KMS-11 (cell line): ENCODE results near the gene CRYBB1.

ENCODE experiments used
- H2AFZ ChIP-seq: fragments of 200-600 bp; sonication (generic); 2 replicates; pipeline ENCODE4 v1.6.1; 2016; ENCODE audit warnings: antibody characterized with exemption, mixed run types, low read depth
- H3K27ac ChIP-seq: fragments of 200-600 bp; sonication (generic); 2 replicates; pipeline ENCODE4 v1.6.1; 2016; ENCODE audit warnings: mild to moderate bottlenecking, mixed run types
- H3K27me3 ChIP-seq: fragments of 200-600 bp; sonication (generic); 2 replicates; pipeline ENCODE4 v1.6.1; 2017; ENCODE audit warnings: mild to moderate bottlenecking, low read depth, mixed run types, moderate library complexity; ENCODE audit not compliant: insufficient read depth
- H3K36me3 ChIP-seq: fragments of 200-600 bp; sonication (generic); 2 replicates; pipeline ENCODE4 v1.6.1; 2017; ENCODE audit warnings: mild to moderate bottlenecking, mixed run types; ENCODE audit not compliant: insufficient read depth
- H3K4me1 ChIP-seq: fragments of 200-600 bp; sonication (generic); 2 replicates; pipeline ENCODE4 v1.6.1; 2016; ENCODE audit warnings: mild to moderate bottlenecking, low read depth, mixed run types; ENCODE audit not compliant: poor library complexity, severe bottlenecking
- H3K4me2 ChIP-seq: fragments of 200-600 bp; sonication (generic); 2 replicates; pipeline ENCODE4 v1.7.0; 2016; ENCODE audit warnings: mild to moderate bottlenecking, mixed run types
- H3K4me3 ChIP-seq: fragments of 200-600 bp; sonication (generic); IDR thresholded peaks from 2 replicates; pipeline ENCODE4 v1.6.1; 2017; ENCODE audit warnings: low read depth, low read length, mixed read lengths; ENCODE audit not compliant: insufficient read depth
- H3K79me2 ChIP-seq: fragments of 200-600 bp; sonication (generic); 2 replicates; pipeline ENCODE4 v1.6.1; 2016; ENCODE audit warnings: low read depth, mixed run types; ENCODE audit not compliant: insufficient read depth
- H3K9ac ChIP-seq: fragments of 200-600 bp; sonication (generic); 2 replicates; pipeline ENCODE4 v1.6.1; 2016; ENCODE audit warnings: mild to moderate bottlenecking, mixed run types
- H4K20me1 ChIP-seq: fragments of 200-600 bp; sonication (generic); 2 replicates; pipeline ENCODE4 v1.6.1; 2016; ENCODE audit warnings: mild to moderate bottlenecking, mixed run types; ENCODE audit not compliant: insufficient read depth
- TF ChIP-seq, protein P1 (sequence below): fragments of 200-600 bp; sonication (generic); conservative IDR thresholded peaks from 2 replicates; pipeline ENCODE4 v1.6.1; 2017; ENCODE audit warnings: low read depth, mild to moderate bottlenecking, antibody characterized with exemption, low read length, moderate library complexity, mixed read lengths

Gene CRYBB1

DNA sequence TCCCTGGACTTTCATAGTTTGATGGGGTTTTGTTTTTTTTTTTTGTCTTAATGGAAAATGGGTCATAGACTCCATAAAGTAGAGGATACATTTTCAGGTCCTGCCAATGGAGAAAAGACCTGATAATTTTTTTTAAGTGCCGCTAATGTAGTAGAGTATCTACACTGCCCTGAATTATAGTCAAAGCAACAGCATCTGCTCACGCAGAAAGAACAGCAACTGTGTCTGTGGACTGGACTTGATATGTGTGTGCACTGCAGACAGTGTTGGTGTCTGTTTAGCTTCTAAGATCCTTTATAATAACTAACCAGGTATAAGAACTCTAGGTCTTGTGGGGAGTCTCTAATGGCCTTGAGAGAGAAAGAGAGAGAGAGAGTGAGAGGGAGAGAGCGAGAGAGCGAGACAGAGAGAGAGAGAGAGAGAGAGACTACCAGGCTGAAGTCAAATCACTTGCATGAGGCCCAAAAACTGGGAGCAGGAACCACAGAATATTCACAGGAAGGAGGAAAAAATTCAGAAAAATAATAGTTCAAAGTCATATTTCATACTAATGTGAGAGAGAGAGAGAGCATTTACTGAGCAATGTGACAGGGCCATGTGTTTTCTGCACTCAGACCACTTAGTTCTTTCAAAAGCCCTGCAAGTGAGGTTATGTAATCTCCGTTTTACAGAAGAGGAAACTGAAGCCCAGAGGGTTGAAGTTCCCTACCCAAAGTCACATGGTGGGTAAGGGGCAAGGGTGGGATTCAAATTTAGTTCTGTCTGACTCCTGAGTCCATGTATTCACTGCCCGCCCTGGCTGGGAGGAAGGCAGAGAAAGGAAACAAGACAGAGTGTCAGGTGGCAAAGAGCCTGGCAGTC, 30.9 kb upstream of the CRYBB1 start:
- Histone ChIP-seq H3K4me2 (peak overlapping the region; percentile 69), H3K4me3 (no peak overlapping the region), H3K4me1 (peaks cover 76% of the 10 kb centered on the region), H3K36me3 (no peaks in the 10 kb centered on the region), H2AFZ (peak overlapping the region; percentile 39; the same call in 1 of the 2 replicates), H3K9ac (peak overlapping the region; percentile 33; the same call in 1 of the 2 replicates), H3K27ac (peak overlapping the region; percentile 76), H3K27me3 (no peaks in the 10 kb centered on the region), H3K79me2 (no peaks in the 10 kb centered on the region), H4K20me1 (no peaks in the 10 kb centered on the region)
- TF ChIP-seq, protein P1, sequence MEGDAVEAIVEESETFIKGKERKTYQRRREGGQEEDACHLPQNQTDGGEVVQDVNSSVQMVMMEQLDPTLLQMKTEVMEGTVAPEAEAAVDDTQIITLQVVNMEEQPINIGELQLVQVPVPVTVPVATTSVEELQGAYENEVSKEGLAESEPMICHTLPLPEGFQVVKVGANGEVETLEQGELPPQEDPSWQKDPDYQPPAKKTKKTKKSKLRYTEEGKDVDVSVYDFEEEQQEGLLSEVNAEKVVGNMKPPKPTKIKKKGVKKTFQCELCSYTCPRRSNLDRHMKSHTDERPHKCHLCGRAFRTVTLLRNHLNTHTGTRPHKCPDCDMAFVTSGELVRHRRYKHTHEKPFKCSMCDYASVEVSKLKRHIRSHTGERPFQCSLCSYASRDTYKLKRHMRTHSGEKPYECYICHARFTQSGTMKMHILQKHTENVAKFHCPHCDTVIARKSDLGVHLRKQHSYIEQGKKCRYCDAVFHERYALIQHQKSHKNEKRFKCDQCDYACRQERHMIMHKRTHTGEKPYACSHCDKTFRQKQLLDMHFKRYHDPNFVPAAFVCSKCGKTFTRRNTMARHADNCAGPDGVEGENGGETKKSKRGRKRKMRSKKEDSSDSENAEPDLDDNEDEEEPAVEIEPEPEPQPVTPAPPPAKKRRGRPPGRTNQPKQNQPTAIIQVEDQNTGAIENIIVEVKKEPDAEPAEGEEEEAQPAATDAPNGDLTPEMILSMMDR, result no peak; the same call in 1 of the 2 replicates

DNA sequence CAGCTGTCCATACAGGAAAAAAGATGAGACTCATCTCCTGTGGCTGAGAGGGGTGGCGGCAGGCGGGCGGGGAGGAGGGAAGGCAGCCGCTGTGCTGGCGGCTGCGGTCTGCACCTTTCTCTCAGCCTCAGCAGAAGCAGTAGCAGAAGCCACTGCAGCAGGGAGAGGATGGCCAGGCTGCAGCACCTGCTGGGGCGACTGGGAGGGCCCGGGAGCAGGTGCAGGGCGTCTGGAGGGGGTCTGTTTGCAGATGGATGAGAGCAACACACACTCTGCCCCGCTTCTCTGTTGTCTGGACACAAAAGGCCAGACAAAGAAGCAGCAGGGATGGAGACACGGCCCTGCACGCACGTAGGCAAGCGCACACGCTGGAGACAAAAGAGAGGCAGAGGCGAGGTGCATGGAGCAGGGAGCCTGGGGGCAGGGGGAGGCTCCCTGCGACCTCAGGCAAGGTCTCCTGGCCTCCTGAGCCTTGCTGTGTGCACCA, 30.2 kb upstream of the CRYBB1 start:
- no peak overlapping the region for H3K4me3 ChIP-seq
- no peaks in the 10 kb centered on the region for H3K36me3 ChIP-seq
- H3K4me1 ChIP-seq, result peaks cover 83% of the 10 kb centered on the region
- peak overlapping the region; percentile 33; the same call in 1 of the 2 replicates for H3K9ac ChIP-seq
- no peaks in the 10 kb centered on the region for H4K20me1 ChIP-seq
- no peaks in the 10 kb centered on the region for H3K79me2 ChIP-seq
- peak overlapping the region; percentile 39; the same call in 1 of the 2 replicates for H2AFZ ChIP-seq
- H3K27me3 ChIP-seq, result no peaks in the 10 kb centered on the region
- TF ChIP-seq, protein P1, result no peak
- H3K4me2 ChIP-seq, result peak overlapping the region; percentile 69
- H3K27ac ChIP-seq, result peak overlapping the region; percentile 76

DNA sequence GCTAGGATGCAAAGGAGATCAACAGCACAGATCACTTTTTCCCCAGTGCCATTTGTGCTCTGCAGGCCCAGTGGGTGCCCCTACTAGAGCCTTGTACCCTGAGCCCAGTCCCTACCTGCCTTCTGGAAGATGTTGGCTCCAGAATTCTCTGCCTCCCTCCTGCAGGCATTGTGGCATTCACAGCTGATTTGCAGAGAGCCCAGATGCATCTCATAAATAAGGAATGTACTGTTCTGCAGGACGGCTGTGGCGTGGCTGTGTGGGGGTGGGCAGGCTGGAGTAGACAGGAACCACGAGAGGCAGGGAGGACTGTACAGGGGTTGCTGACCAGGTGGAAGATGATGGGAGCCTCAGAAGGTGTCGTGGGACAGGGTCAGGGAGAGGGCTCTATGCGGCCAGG, 28.3 kb upstream of the CRYBB1 start:
- Histone ChIP-seq H3K79me2 (no peaks in the 10 kb centered on the region), H3K4me2 (peak overlapping the region; percentile 69), H3K4me3 (no peak overlapping the region), H3K27me3 (no peaks in the 10 kb centered on the region), H3K36me3 (no peaks in the 10 kb centered on the region), H2AFZ (peak overlapping the region; percentile 31; the same call in 1 of the 2 replicates), H4K20me1 (no peaks in the 10 kb centered on the region), H3K27ac (peak overlapping the region; percentile 32; the same call in 1 of the 2 replicates), H3K4me1 (peaks cover 99% of the 10 kb centered on the region), H3K9ac (no peak overlapping the region)
- TF ChIP-seq, protein P1, result no peak

DNA sequence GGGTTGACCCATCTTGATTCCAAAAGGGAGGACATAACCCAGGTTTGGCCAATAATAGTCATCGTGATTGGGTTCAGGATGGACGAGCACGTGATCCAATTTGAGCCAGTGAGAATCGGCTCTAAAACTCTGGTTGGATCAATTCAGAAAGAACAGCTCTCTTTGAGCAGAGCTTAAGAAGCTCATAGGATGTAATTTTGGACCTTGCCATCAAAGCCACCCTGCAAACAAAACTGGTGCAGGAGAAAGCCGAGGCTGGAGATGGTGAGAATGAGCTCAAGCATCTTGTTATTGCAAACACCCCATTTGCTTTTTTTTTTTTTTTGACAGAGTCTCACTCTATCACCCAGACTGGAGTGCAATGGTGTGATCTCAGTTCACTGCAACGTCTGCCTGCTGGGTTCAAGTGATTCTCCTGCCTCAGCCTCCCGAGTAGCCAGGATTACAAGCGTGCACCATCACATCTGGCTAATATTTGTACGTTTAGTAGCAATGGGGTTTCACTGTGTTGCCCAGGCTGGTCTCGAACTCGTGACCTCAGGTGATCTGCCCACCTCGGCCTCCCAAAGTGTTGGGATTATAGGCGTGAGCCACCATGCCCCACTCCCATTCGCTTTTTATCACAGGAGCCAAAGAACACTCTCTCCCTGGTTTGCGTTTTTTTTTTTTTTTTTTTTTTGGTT, 25.7 kb upstream of the CRYBB1 start:
- H3K4me3 ChIP-seq, result no peak overlapping the region
- TF ChIP-seq, protein P1, result no peak
- peak overlapping the region; percentile 54; the same call in 1 of the 2 replicates for H3K9ac ChIP-seq

More for the DNA sequence above, 25.7 kb upstream of the CRYBB1 start:
- Histone ChIP-seq H2AFZ (peak overlapping the region; percentile 46; the same call in 1 of the 2 replicates), H3K27me3 (no peaks in the 10 kb centered on the region), H4K20me1 (no peaks in the 10 kb centered on the region), H3K36me3 (no peaks in the 10 kb centered on the region), H3K4me2 (peak overlapping the region; percentile 69), H3K27ac (peak overlapping the region; percentile 92), H3K79me2 (no peaks in the 10 kb centered on the region), H3K4me1 (peaks cover 87% of the 10 kb centered on the region)
